Lung (tissue), 12 donors: ENCODE data around the gene RGL1. TPM values are rescaled to one million over a fixed set of nuclear protein-coding genes. Genes with fewer than 3 reads are reported as not detected.

Source experiments
- ATAC-seq: fragments of 200-7000 bp; cut with Tn5 transposase; one replicate; pipeline ENCODE4 v1.9.1; 2020; ENCODE audit warnings: moderate number of reproducible peaks; ENCODE audit not compliant: insufficient read depth, low FRiP score
- DNase-seq, 3 donors: peaks; one replicate each; pipeline ENCODE4 v3.0.0-alpha.2; 2013 to 2017
- H3K27ac ChIP-seq, 2 donors: one replicate each; pipeline ENCODE4 v1.5.1; 2013; ENCODE audit warnings: mild to moderate bottlenecking in 2 of 2, moderate library complexity in 2 of 2, control low read depth in 1 of 2, inconsistent platforms in 1 of 2, low read depth in 1 of 2, low read length in 1 of 2
- H3K27me3 ChIP-seq, 3 donors: one replicate each; pipeline ENCODE4 v1.5.1; 2013; ENCODE audit warnings: low read length in 2 of 3; ENCODE audit not compliant: control insufficient read depth in 3 of 3, insufficient read depth in 3 of 3
- H3K36me3 ChIP-seq, 4 donors: one replicate each; pipeline ENCODE4 v1.5.1; 2013; ENCODE audit warnings: low read length in 4 of 4, mild to moderate bottlenecking in 1 of 4, moderate library complexity in 1 of 4; ENCODE audit not compliant: control insufficient read depth in 4 of 4, insufficient read depth in 4 of 4
- H3K4me1 ChIP-seq, 5 donors: one replicate each; pipeline ENCODE4 v1.5.1; 2013; ENCODE audit warnings: low read length in 5 of 5, mild to moderate bottlenecking in 2 of 5, moderate library complexity in 1 of 5; ENCODE audit not compliant: control insufficient read depth in 5 of 5, insufficient read depth in 5 of 5
- H3K4me3 ChIP-seq: one replicate; pipeline ENCODE4 v1.5.1; 2013; ENCODE audit warnings: mild to moderate bottlenecking, control low read depth, moderate library complexity
- H3K9ac ChIP-seq, 2 donors: one replicate each; pipeline ENCODE4 v1.5.1; 2013; ENCODE audit warnings: low read length in 2 of 2, control low read depth in 1 of 2; ENCODE audit not compliant: insufficient read depth in 1 of 2
- H3K9me3 ChIP-seq, 4 donors: one replicate each; pipeline ENCODE4 v1.5.1; 2013; ENCODE audit warnings: low read length in 3 of 4, mild to moderate bottlenecking in 1 of 4, moderate library complexity in 1 of 4; ENCODE audit not compliant: control insufficient read depth in 4 of 4, insufficient read depth in 3 of 4
- WGBS, 2 donors: extraction: QIAGEN DNeasy Blood & Tissue Kit; methylation state at CpG; one replicate each; pipeline ENCODE4 v1.1.7; 2013; 5-methylcytosine and 5-hydroxymethylcytosine counted together
- polyA plus RNA-seq, 2 donors: library from polyadenylated mRNA; stranded (reverse); fragments of 200-250 nt; gene quantifications; one replicate each; pipeline ENCODE4 v1.2.1, GENCODE V29; 2013
- total RNA-seq, 2 donors: library from RNA; depleted of rRNA in 1 of 2; stranded (reverse); fragments of >200 nt in 1 of 2; gene quantifications; one replicate each; pipeline ENCODE4 v1.2.1, GENCODE V29; 2014 to 2021
- TF ChIP-seq, protein P1 (sequence below): IDR thresholded peaks from 2 replicates; pipeline ENCODE4 v1.5.1; 2012; ENCODE audit warnings: mild to moderate bottlenecking; ENCODE audit errors: control extremely low read depth, extremely low read depth
- donor health status: control.
- donor health status: control.
- donor health status: Bipolar disorder and iron deficiency.
- donor health status: healthy.
- donor health status: DM: yes; HTN: yes; CAD: no.

The RGL1 gene
- total and polyA plus RNA-seq, 4 donors: 9.6 to 49.4 (median 35.2) TPM

DNA sequence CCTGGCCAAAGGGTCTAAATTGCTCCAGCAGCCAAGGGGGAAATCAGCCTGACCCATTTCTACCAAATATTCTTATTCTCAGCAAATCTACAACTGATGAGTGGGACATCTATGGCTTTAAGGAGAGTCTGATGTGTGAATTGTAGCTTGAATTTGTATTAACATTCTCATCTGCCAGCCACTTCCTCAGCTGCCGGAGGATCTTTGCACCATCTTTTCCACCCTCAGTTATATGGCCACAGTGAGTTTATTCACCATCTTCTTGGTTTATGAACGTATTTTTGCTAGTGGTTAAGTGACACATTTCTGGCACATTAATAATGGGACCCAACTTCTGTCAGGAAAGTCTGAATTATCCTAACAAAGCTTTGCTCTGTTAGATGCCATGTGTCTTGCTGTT, 163.0 kb downstream of the RGL1 start:
- DNase-seq (no peak), ATAC-seq (no peak)
- Histone ChIP-seq H3K9ac (no peak overlapping the region), H3K36me3 (no peaks in the 10 kb centered on the region), H3K4me1 (no peaks in the 10 kb centered on the region), H3K27ac (no peak overlapping the region), H3K27me3 (no peaks in the 10 kb centered on the region), H3K9me3 (no peaks in the 10 kb centered on the region), H3K4me3 (no peak overlapping the region)
- TF ChIP-seq, protein P1, sequence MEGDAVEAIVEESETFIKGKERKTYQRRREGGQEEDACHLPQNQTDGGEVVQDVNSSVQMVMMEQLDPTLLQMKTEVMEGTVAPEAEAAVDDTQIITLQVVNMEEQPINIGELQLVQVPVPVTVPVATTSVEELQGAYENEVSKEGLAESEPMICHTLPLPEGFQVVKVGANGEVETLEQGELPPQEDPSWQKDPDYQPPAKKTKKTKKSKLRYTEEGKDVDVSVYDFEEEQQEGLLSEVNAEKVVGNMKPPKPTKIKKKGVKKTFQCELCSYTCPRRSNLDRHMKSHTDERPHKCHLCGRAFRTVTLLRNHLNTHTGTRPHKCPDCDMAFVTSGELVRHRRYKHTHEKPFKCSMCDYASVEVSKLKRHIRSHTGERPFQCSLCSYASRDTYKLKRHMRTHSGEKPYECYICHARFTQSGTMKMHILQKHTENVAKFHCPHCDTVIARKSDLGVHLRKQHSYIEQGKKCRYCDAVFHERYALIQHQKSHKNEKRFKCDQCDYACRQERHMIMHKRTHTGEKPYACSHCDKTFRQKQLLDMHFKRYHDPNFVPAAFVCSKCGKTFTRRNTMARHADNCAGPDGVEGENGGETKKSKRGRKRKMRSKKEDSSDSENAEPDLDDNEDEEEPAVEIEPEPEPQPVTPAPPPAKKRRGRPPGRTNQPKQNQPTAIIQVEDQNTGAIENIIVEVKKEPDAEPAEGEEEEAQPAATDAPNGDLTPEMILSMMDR: no peak
- WGBS, 2 donors: 87 to 92% methylated on average over 2 of the region's 2 CpGs

DNA sequence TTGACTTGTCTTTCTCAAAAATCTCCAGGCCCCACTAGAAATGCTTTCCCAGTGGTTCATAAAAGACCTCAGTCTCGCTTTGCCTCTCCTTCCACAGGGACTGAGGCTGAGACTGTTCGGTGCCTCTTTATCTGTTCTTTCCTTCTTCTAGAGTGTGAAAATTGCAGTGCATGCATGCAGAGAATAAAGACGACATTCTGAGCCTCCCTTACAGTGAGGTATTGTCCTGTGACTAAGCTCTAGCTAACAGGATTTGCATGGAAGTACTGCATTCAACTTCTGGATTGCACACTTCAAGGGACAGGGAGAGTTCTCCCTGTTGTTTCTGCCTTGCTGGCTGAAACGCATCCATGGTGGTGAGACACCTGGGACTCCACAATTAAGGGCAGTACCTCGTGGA, 163.5 kb downstream of the RGL1 start:
- Histone ChIP-seq H3K27ac (no peak overlapping the region), H3K4me3 (no peak overlapping the region)

DNA sequence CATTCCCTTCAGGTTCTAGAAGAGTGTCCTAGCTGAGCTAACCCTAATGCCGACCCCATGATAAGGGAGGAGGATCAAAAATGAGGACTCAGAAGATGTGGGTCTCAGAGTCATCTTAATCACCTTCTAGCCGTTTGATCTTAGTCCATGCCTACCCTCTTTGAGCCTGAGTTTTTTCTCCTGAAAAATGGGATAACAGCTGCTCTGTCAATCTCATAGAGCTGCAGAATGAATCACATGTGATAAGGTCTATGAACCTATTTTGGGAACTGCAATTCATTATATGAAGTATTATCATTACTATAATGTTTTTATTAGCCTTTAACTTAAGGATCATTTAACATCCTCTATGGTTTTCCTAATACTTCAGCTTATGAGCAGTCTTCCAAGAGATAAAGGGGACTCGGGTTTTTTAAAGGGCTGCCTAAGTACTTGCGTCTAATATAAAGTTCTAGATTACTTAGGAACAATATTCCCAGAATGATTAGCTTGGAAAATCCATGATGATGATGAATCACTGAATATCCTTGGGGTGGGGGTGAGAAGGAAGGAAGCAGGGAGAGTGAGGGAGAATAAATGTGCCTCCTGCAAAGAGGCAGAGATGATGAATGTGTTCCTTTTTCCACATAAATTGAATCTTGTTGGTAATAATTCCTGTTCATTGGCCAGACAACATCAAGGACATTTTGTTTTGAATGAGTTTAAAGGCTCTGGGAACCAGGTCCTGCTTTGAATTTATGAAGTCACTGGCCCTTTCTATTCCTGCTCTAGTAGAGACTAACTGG, 165.8 kb downstream of the RGL1 start:
- TF ChIP-seq, protein P1: no peak
- H3K9ac ChIP-seq: no peak overlapping the region
- H3K36me3 ChIP-seq: no peaks in the 10 kb centered on the region
- DNase-seq: no peak
- WGBS, 2 donors: 63 to 76% methylated on average over 4 of the region's 4 CpGs
- no peak overlapping the region for H3K27ac ChIP-seq
- no peaks in the 10 kb centered on the region for H3K27me3 ChIP-seq
- no peak for ATAC-seq
- no peak overlapping the region for H3K4me3 ChIP-seq
- H3K9me3 ChIP-seq: no peaks in the 10 kb centered on the region
- H3K4me1 ChIP-seq: no peaks in the 10 kb centered on the region

More for the DNA sequence above, 163.5 kb downstream of the RGL1 start:
- H3K9me3 ChIP-seq: no peaks in the 10 kb centered on the region
- TF ChIP-seq, protein P1: no peak
- no peaks in the 10 kb centered on the region for H3K4me1 ChIP-seq
- DNase-seq: no peak
- ATAC-seq: no peak
- no peaks in the 10 kb centered on the region for H3K36me3 ChIP-seq
- no peak overlapping the region for H3K9ac ChIP-seq
- 85 to 92% methylated on average over 5 of the region's 5 CpGs for WGBS, 2 donors
- H3K27me3 ChIP-seq: no peaks in the 10 kb centered on the region
